DND-41 (cell line): ENCODE results near the gene RHOU.

Experiments
- ATAC-seq: fragments of 200-7000 bp; cut with Tn5 transposase; 3 replicates; pipeline ENCODE4 v1.9.1; 2021; ENCODE audit warnings: low read depth; ENCODE audit not compliant: insufficient read depth
- DNase-seq: peaks from one replicate; pipeline ENCODE4 v3.0.0-alpha.2; 2020
- H2AFZ ChIP-seq: 2 replicates; pipeline ENCODE4 v1.6.0; 2012; ENCODE audit warnings: low read depth, low read length
- H3K27ac ChIP-seq: 2 replicates; pipeline ENCODE4 v1.5.1; 2012; ENCODE audit warnings: low read length, inconsistent platforms
- H3K27me3 ChIP-seq: fragments of 200-600 bp; sonication (generic); 2 replicates; pipeline ENCODE4 v1.6.0; 2012; ENCODE audit warnings: low read length, mild to moderate bottlenecking, inconsistent platforms; ENCODE audit not compliant: insufficient read depth, poor library complexity
- H3K36me3 ChIP-seq: 2 replicates; pipeline ENCODE4 v1.5.1; 2012; ENCODE audit warnings: low read length, inconsistent platforms; ENCODE audit not compliant: insufficient read depth
- H3K4me1 ChIP-seq: 2 replicates; pipeline ENCODE4 v1.5.1; 2012; ENCODE audit warnings: mild to moderate bottlenecking, low read length; ENCODE audit not compliant: insufficient read depth
- H3K4me2 ChIP-seq: 2 replicates; pipeline ENCODE4 v1.6.0; 2012; ENCODE audit warnings: mild to moderate bottlenecking, moderate library complexity, low read length, inconsistent platforms; ENCODE audit not compliant: insufficient read depth
- H3K4me3 ChIP-seq, 2 experiments: fragments of 200-600 bp in 1 of 2; shearing (Covaris generic) in 1 of 2; 2 replicates each; pipeline ENCODE4 v1.5.1; 2012 to 2016; ENCODE audit warnings: inconsistent platforms in 2 of 2, low read length in 2 of 2, mild to moderate bottlenecking in 2 of 2, low read depth in 1 of 2, moderate library complexity in 1 of 2
- H3K79me2 ChIP-seq: 2 replicates; pipeline ENCODE4 v1.6.0; 2012; ENCODE audit warnings: low read length, inconsistent platforms; ENCODE audit not compliant: insufficient read depth
- H3K9ac ChIP-seq: 2 replicates; pipeline ENCODE4 v1.6.0; 2012; ENCODE audit warnings: low read depth, mild to moderate bottlenecking, inconsistent platforms, low read length, moderate library complexity
- H3K9me3 ChIP-seq: 2 replicates; pipeline ENCODE4 v1.5.1; 2012; ENCODE audit warnings: low read length, moderate library complexity, mild to moderate bottlenecking, inconsistent platforms; ENCODE audit not compliant: insufficient read depth, severe bottlenecking
- H4K20me1 ChIP-seq: 2 replicates; pipeline ENCODE4 v1.6.0; 2012; ENCODE audit warnings: low read length; ENCODE audit not compliant: insufficient read depth
- EZH2 ChIP-seq: IDR thresholded peaks from 3 replicates; pipeline ENCODE4 v1.6.1; 2012; ENCODE audit warnings: borderline replicate concordance, low read depth, mild to moderate bottlenecking, moderate library complexity, low read length, inconsistent platforms; ENCODE audit not compliant: severe bottlenecking
- TF ChIP-seq, protein P1 (sequence below): IDR thresholded peaks from 2 replicates; pipeline ENCODE4 v1.5.1; 2012; ENCODE audit warnings: borderline replicate concordance, low read length, moderate library complexity, mild to moderate bottlenecking; ENCODE audit not compliant: poor library complexity, severe bottlenecking; ENCODE audit errors: extremely low read depth

Gene RHOU

DNA sequence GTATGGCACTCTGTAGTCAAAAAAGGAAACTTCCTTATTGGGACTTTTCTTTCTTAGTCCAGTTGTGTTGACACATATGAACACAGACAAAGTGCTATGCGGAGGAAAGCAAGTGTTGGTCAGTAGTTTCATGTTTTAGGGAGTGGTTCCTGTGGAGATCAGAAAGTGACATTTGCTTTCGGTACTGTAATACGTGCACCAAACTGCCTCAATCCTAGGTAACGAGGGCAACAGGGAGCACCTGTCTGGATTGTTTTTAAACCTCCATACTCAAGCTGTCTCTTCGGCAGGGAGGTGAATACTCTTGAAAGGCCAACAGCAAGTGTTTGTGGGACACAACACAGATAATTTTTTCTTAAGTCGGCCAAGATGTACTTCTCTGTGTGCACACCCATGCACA lies 9.1 kb downstream of the RHOU start:
- no peaks in the 10 kb centered on the region for H3K4me1 ChIP-seq
- DNase-seq = no peak
- ATAC-seq = no peak
- H3K79me2 ChIP-seq = no peaks in the 10 kb centered on the region
- H3K9me3 ChIP-seq = no peaks in the 10 kb centered on the region
- H3K4me2 ChIP-seq = no peak overlapping the region
- peaks cover 21% of the 10 kb centered on the region for H3K27me3 ChIP-seq
- no peaks in the 10 kb centered on the region for H4K20me1 ChIP-seq
- no peaks in the 10 kb centered on the region for H3K36me3 ChIP-seq
- H3K4me3 ChIP-seq = no peak overlapping the region
- no peak overlapping the region for H3K27ac ChIP-seq
- TF ChIP-seq, protein P1, sequence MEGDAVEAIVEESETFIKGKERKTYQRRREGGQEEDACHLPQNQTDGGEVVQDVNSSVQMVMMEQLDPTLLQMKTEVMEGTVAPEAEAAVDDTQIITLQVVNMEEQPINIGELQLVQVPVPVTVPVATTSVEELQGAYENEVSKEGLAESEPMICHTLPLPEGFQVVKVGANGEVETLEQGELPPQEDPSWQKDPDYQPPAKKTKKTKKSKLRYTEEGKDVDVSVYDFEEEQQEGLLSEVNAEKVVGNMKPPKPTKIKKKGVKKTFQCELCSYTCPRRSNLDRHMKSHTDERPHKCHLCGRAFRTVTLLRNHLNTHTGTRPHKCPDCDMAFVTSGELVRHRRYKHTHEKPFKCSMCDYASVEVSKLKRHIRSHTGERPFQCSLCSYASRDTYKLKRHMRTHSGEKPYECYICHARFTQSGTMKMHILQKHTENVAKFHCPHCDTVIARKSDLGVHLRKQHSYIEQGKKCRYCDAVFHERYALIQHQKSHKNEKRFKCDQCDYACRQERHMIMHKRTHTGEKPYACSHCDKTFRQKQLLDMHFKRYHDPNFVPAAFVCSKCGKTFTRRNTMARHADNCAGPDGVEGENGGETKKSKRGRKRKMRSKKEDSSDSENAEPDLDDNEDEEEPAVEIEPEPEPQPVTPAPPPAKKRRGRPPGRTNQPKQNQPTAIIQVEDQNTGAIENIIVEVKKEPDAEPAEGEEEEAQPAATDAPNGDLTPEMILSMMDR = no peak
- TF ChIP-seq EZH2 = no peak
- no peak overlapping the region for H3K9ac ChIP-seq
- H2AFZ ChIP-seq = no peak overlapping the region

DNA sequence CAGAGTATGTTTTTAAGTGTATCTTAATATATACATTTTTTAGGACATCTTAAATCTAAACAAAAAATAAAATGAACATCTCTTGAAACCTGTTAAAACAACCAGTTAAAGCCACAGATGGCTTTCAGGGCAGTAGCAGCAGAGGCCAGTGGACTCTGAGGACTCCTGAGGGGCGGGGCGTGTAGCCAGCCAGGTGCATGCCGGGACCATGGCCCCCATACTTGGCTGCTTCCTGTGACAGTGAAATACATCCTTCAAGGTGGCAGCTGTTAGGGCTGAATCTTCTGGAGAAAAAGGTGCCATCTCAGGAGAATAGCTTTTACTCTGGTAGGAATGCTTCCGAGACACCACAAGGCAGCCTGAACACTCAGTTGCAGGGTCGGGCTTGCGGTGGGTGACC lies 9.6 kb downstream of the RHOU start:
- Histone ChIP-seq H3K4me3 (no peak overlapping the region), H3K27me3 (peaks cover 18% of the 10 kb centered on the region), H3K79me2 (no peaks in the 10 kb centered on the region), H3K9ac (no peak overlapping the region), H2AFZ (no peak overlapping the region), H4K20me1 (no peaks in the 10 kb centered on the region), H3K27ac (no peak overlapping the region), H3K4me1 (no peaks in the 10 kb centered on the region), H3K9me3 (no peaks in the 10 kb centered on the region), H3K4me2 (no peak overlapping the region), H3K36me3 (no peaks in the 10 kb centered on the region)
- TF ChIP-seq, protein P1 = no peak
- no peak for DNase-seq
- no peak for ATAC-seq

DNA sequence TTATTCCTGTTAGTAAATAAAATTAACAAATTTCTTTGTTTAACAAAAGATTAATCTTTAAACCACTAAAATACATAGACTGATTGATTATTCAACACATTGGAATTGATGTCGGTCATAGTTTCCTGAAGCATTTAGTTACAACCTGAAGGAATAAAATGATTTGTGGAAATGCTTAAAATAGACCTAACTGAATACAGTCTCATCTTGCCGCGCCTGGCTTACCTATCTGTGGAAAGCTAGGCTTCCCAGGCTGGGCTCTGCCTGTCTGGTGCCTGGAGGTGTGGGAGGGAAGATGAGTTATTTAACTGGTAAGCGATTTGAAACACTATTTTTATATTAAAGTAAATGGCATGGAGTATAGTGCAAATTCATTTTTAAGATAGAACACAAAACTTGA lies 10.2 kb downstream of the RHOU start:
- Histone ChIP-seq H3K79me2 (no peaks in the 10 kb centered on the region), H3K9ac (no peak overlapping the region), H4K20me1 (no peaks in the 10 kb centered on the region), H3K4me1 (no peaks in the 10 kb centered on the region), H3K36me3 (no peaks in the 10 kb centered on the region), H3K27me3 (peaks cover 13% of the 10 kb centered on the region), H2AFZ (no peak overlapping the region), H3K9me3 (no peaks in the 10 kb centered on the region), H3K27ac (no peak overlapping the region), H3K4me3 (no peak overlapping the region), H3K4me2 (no peak overlapping the region)
- ATAC-seq (no peak), DNase-seq (no peak)
- TF ChIP-seq, protein P1 = no peak
- no peak for TF ChIP-seq EZH2

DNA sequence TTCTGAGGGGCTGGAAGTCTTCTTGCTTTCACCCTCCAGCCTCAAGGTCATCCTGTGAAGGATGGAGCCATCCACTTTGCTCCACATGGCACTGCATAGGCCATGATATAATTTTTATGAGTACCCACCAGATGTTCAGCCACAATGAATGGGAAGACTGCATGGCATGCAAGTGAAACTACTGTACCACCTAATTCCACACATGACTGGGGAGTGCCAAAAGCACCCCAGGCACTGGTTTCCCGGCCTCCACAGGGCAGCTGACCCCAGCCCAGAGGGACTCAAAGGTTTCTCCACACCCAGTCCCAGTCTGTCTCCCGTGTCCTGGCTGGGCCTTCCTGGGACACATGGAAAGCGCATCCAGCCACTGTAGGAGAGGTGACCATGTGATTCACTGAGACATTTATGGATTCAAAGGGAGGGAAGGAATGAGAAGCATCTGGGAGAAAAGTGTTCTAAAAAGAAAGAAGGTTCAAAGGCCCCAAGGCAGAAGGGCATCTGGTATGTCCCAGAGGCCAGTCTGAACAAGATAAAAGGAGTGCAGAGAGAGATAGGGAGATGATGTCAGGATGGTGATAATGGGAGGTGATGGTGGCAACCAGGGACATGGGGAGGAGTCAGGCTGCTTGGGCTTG lies 12.1 kb downstream of the RHOU start:
- Histone ChIP-seq H3K79me2 (no peaks in the 10 kb centered on the region), H3K4me3 (no peak overlapping the region), H3K9ac (no peak overlapping the region), H3K36me3 (no peaks in the 10 kb centered on the region), H3K4me1 (no peaks in the 10 kb centered on the region), H3K9me3 (no peaks in the 10 kb centered on the region), H3K27ac (no peak overlapping the region), H2AFZ (no peak overlapping the region), H4K20me1 (no peaks in the 10 kb centered on the region), H3K4me2 (no peak overlapping the region), H3K27me3 (peaks cover 13% of the 10 kb centered on the region)
- no peak for ATAC-seq
- TF ChIP-seq, protein P1 = no peak
- no peak for TF ChIP-seq EZH2
- DNase-seq = no peak
